IMR-90 (cell line): ENCODE results near the gene FASLG. TPM values are rescaled to one million over a fixed set of nuclear protein-coding genes. Genes with fewer than 3 reads are reported as not detected.

Source experiments
- ATAC-seq: fragments of 200-7000 bp; cut with Tn5 transposase; 2 replicates; pipeline ENCODE4 v1.9.1; 2020; ENCODE audit warnings: low read depth, mild to moderate bottlenecking, moderate library complexity
- BruUV-seq: library from RNA; stranded (reverse); fragments of 400-500 nt; replicated peaks from 2 replicates; lab custom pipeline; 2021; lab: Mats Ljungman, UMichigan
- CTCF ChIA-PET: fragments of 300-600 bp; formaldehyde crosslinking; extraction: SDS; loops from one replicate; lab custom pipeline; 2021; ENCODE audit warnings: antibody characterized with exemption; lab: Yijun Ruan, JAX
- POLR2A ChIA-PET: fragments of 300-600 bp; sonication (Branson Sonifier 250); formaldehyde crosslinking; loops from one replicate; lab custom pipeline; 2022; ENCODE audit warnings: antibody characterized with exemption; ENCODE audit not compliant: unreplicated experiment; lab: Charles Lee
- DNase-seq: peaks from one replicate; pipeline ENCODE4 v3.0.0; 2013
- H2AFZ ChIP-seq: replicated peaks from 2 replicates; pipeline ENCODE3; 2013; ENCODE audit warnings: low read length, mild to moderate bottlenecking; ENCODE audit not compliant: poor library complexity
- H2AK5ac ChIP-seq: 2 replicates; pipeline ENCODE4 v1.6.1; 2013; ENCODE audit warnings: low read depth, low read length, inconsistent platforms
- H2AK9ac ChIP-seq: replicated peaks from 2 replicates; pipeline ENCODE3; 2013; ENCODE audit warnings: mild to moderate bottlenecking, low read depth, low read length, moderate library complexity; ENCODE audit not compliant: poor library complexity
- H2BK120ac ChIP-seq: 2 replicates; pipeline ENCODE4 v1.6.1; 2013; ENCODE audit warnings: low read depth, low read length, inconsistent platforms
- H2BK15ac ChIP-seq: 3 replicates; pipeline ENCODE4 v1.6.1; 2013; ENCODE audit warnings: low read depth, low read length, inconsistent platforms
- H2BK20ac ChIP-seq: 2 replicates; pipeline ENCODE4 v1.6.1; 2013; ENCODE audit warnings: low read depth, mild to moderate bottlenecking, inconsistent platforms, low read length, moderate library complexity
- H2BK5ac ChIP-seq: 2 replicates; pipeline ENCODE4 v1.6.1; 2013; ENCODE audit warnings: mild to moderate bottlenecking, low read depth, low read length, inconsistent platforms; ENCODE audit not compliant: poor library complexity, severe bottlenecking
- H3K14ac ChIP-seq: replicated peaks from 2 replicates; pipeline ENCODE4 v1.6.1; 2013; ENCODE audit warnings: low read depth, low read length, inconsistent platforms
- H3K18ac ChIP-seq: 2 replicates; pipeline ENCODE4 v1.6.1; 2013; ENCODE audit warnings: low read depth, low read length, control low read depth
- H3K23ac ChIP-seq: 2 replicates; pipeline ENCODE4 v1.6.1; 2013; ENCODE audit warnings: low read depth, low read length, inconsistent platforms
- H3K27ac ChIP-seq: 2 replicates; pipeline ENCODE4 v1.5.1; 2013; ENCODE audit warnings: mild to moderate bottlenecking, control low read depth, low read length; ENCODE audit not compliant: insufficient read depth
- H3K27me3 ChIP-seq: 2 replicates; pipeline ENCODE4 v1.6.1; 2013; ENCODE audit warnings: low read length; ENCODE audit not compliant: control insufficient read depth, insufficient read depth
- H3K36me3 ChIP-seq: 2 replicates; pipeline ENCODE4 v1.6.1; 2013; ENCODE audit warnings: low read length, mixed read lengths; ENCODE audit not compliant: control insufficient read depth, insufficient read depth
- H3K4ac ChIP-seq: 2 replicates; pipeline ENCODE4 v1.6.1; 2013; ENCODE audit warnings: low read depth, low read length, inconsistent platforms
- H3K4me1 ChIP-seq: 2 replicates; pipeline ENCODE4 v1.6.1; 2013; ENCODE audit warnings: low read length, mixed read lengths; ENCODE audit not compliant: control insufficient read depth, insufficient read depth
- H3K4me2 ChIP-seq: 2 replicates; pipeline ENCODE4 v1.6.1; 2013; ENCODE audit warnings: low read depth, mild to moderate bottlenecking, control low read depth, low read length, moderate library complexity
- H3K4me3 ChIP-seq: 2 replicates; pipeline ENCODE4 v1.5.1; 2013; ENCODE audit warnings: low read depth, mild to moderate bottlenecking, control low read depth, low read length, moderate library complexity; ENCODE audit not compliant: insufficient read depth
- H3K56ac ChIP-seq: 2 replicates; pipeline ENCODE4 v1.6.1; 2013; ENCODE audit warnings: low read length, inconsistent platforms; ENCODE audit not compliant: insufficient read depth; ENCODE audit errors: extremely low read depth
- H3K79me1 ChIP-seq, 2 experiments: 2 replicates each; pipeline ENCODE4 v1.6.1; 2013; ENCODE audit warnings: low read length in 2 of 2, inconsistent platforms in 1 of 2, low read depth in 1 of 2
- H3K9ac ChIP-seq: 2 replicates; pipeline ENCODE4 v1.6.1; 2013; ENCODE audit warnings: low read depth, low read length, control low read depth
- H3K9me1 ChIP-seq: 2 replicates; pipeline ENCODE4 v1.6.1; 2013; ENCODE audit warnings: low read length, inconsistent platforms; ENCODE audit not compliant: insufficient read depth
- H3K9me3 ChIP-seq: 2 replicates; pipeline ENCODE4 v1.6.1; 2013; ENCODE audit warnings: low read length; ENCODE audit not compliant: control insufficient read depth, insufficient read depth
- H4K20me1 ChIP-seq: 2 replicates; pipeline ENCODE4 v1.6.1; 2013; ENCODE audit warnings: low read length, inconsistent platforms; ENCODE audit not compliant: insufficient read depth
- H4K5ac ChIP-seq: 2 replicates; pipeline ENCODE4 v1.6.1; 2013; ENCODE audit warnings: mild to moderate bottlenecking, low read depth, low read length, control low read depth
- H4K8ac ChIP-seq, 2 experiments: 2 replicates each; pipeline ENCODE4 v1.6.1; 2013; ENCODE audit warnings: low read depth in 2 of 2, low read length in 2 of 2, control low read depth in 1 of 2, inconsistent platforms in 1 of 2
- H4K91ac ChIP-seq: 2 replicates; pipeline ENCODE4 v1.6.1; 2013; ENCODE audit warnings: low read depth, low read length, inconsistent platforms; ENCODE audit not compliant: insufficient read depth
- BHLHE40 ChIP-seq: fragments of 150-350 bp; IDR thresholded peaks from 2 replicates; pipeline ENCODE4 v1.6.1; 2016; ENCODE audit warnings: mild to moderate bottlenecking, low read depth, low read length
- CEBPB ChIP-seq: IDR thresholded peaks from 2 replicates; pipeline ENCODE4 v1.6.1; 2012; ENCODE audit warnings: low read depth, low read length, improper control_type of control experiment
- CHD1 ChIP-seq: IDR thresholded peaks from 2 replicates; pipeline ENCODE4 v1.6.1; 2012; ENCODE audit warnings: low read depth, low read length, improper control_type of control experiment
- ELK1 ChIP-seq: fragments of 150-350 bp; IDR thresholded peaks from 2 replicates; pipeline ENCODE4 v1.6.1; 2016; ENCODE audit warnings: low read depth, mild to moderate bottlenecking, low read length, moderate library complexity, borderline replicate concordance
- FOS ChIP-seq: fragments of 150-350 bp; IDR thresholded peaks from 2 replicates; pipeline ENCODE4 v1.6.1; 2016; ENCODE audit warnings: low read depth, low read length
- MAFK ChIP-seq: IDR thresholded peaks from 2 replicates; pipeline ENCODE4 v1.6.1; 2012; ENCODE audit warnings: low read depth, low read length, improper control_type of control experiment
- MAZ ChIP-seq: IDR thresholded peaks from 2 replicates; pipeline ENCODE4 v1.6.1; 2012; ENCODE audit warnings: low read depth, mild to moderate bottlenecking, low read length, improper control_type of control experiment, moderate library complexity, borderline replicate concordance
- MXI1 ChIP-seq: IDR thresholded peaks from 2 replicates; pipeline ENCODE4 v1.6.1; 2012; ENCODE audit warnings: low read depth, mild to moderate bottlenecking, low read length, moderate library complexity, borderline replicate concordance
- NFE2L2 ChIP-seq: fragments of 150-350 bp; IDR thresholded peaks from 2 replicates; pipeline ENCODE4 v1.6.1; 2016; ENCODE audit warnings: low read depth, mild to moderate bottlenecking, low read length
- POLR2A ChIP-seq: IDR thresholded peaks from 2 replicates; pipeline ENCODE4 v1.6.1; 2012; ENCODE audit warnings: mild to moderate bottlenecking, low read depth, low read length
- RAD21 ChIP-seq: IDR thresholded peaks from 2 replicates; pipeline ENCODE4 v1.6.1; 2012; ENCODE audit warnings: low read length, improper control_type of control experiment
- RCOR1 ChIP-seq: IDR thresholded peaks from 2 replicates; pipeline ENCODE4 v1.6.1; 2012; ENCODE audit warnings: mild to moderate bottlenecking, low read length, improper control_type of control experiment; ENCODE audit not compliant: insufficient replicate concordance
- RFX5 ChIP-seq: IDR thresholded peaks from 2 replicates; pipeline ENCODE4 v1.8.0; 2012; ENCODE audit warnings: low read depth, mild to moderate bottlenecking, low read length, moderate library complexity
- SMC3 ChIP-seq: fragments of 150-350 bp; IDR thresholded peaks from 2 replicates; pipeline ENCODE4 v1.6.1; 2016; ENCODE audit warnings: low read depth, mild to moderate bottlenecking, antibody characterized with exemption, low read length, moderate library complexity
- USF2 ChIP-seq: fragments of 150-350 bp; IDR thresholded peaks from 2 replicates; pipeline ENCODE4 v1.6.1; 2017; ENCODE audit warnings: mild to moderate bottlenecking, antibody characterized with exemption, low read length, low read depth
- WGBS, 2 experiments: methylation state at CpG; one replicate each; pipeline versions ENCODE4 v1.1.5 to v1.1.7; 2013; ENCODE audit warnings: missing lambda C conversion rate in 2 of 2; ENCODE audit not compliant: insufficient read length in 1 of 2; ENCODE audit errors: extremely low coverage in 2 of 2; 5-methylcytosine and 5-hydroxymethylcytosine counted together
- dilution Hi-C: fragments of 300-500 bp; cut with HindIII; formaldehyde crosslinking; loops from one replicate; pipeline ENCODE4 v1.14.3; 2018; ENCODE audit warnings: low sequenced_read_pairs; ENCODE audit not compliant: unreplicated experiment
- in situ Hi-C: fragments of 300-500 bp; cut with MboI; formaldehyde crosslinking; loops from 3 replicates; pipeline ENCODE4 v1.14.3; 2019; ENCODE audit warnings: low sequenced_read_pairs, inconsistent platforms, mixed read lengths
- intact Hi-C: fragments of 100-400 bp; cut with micrococcal nuclease; formaldehyde crosslinking; loops from 2 replicates; pipeline ENCODE4 v1.10.0; 2022
- polyA plus RNA-seq, 3 experiments: library from polyadenylated mRNA; depleted of rRNA; stranded (reverse); fragments of >200 nt; gene quantifications; 2 replicates each; pipeline ENCODE4 v1.2.3, GENCODE V29; 2012; ENCODE audit warnings: low replicate concordance in 1 of 3
- total RNA-seq: library from RNA; depleted of rRNA; stranded (reverse); fragments of >200 nt; gene quantifications from 2 replicates; pipeline ENCODE4 v1.2.3, GENCODE V29; 2012

Gene FASLG
- total and polyA plus RNA-seq, 2 of the 4 experiments (the other 2 are of a cell fraction): 0.14 to 0.18 TPM

GRCh38 chr1:172662464-172663109 lies 3.7 kb downstream of the FASLG start:
- Histone ChIP-seq H3K79me1 (no peaks in the 10 kb centered on the region), H3K18ac (no peak overlapping the region), H4K5ac (no peak overlapping the region), H2AK5ac (no peak overlapping the region), H2BK5ac (peak overlapping the region; percentile 0), H2AFZ (peak overlapping the region; percentile 83), H2BK15ac (no peak overlapping the region), H3K4ac (no peak overlapping the region), H4K91ac (no peak overlapping the region), H3K14ac (peak overlapping the region; percentile 18; the same call in 1 of the 2 replicates), H3K4me3 (no peak overlapping the region), H2AK9ac (no peak overlapping the region), H3K27ac (no peak overlapping the region), H4K20me1 (no peaks in the 10 kb centered on the region), H2BK20ac (peak overlapping the region; percentile 72; the same call in 1 of the 2 replicates), H3K9me3 (no peaks in the 10 kb centered on the region), H3K9ac (no peak overlapping the region), H3K36me3 (no peaks in the 10 kb centered on the region), H3K4me2 (no peak overlapping the region), H2BK120ac (no peak overlapping the region), H4K8ac (no peak overlapping the region), H3K23ac (no peak overlapping the region), H3K9me1 (0 out of 2 replicates have a peak, but pooled peaks cover 3% of the 10 kb centered on the region), H3K4me1 (no peaks in the 10 kb centered on the region), H3K27me3 (no peaks in the 10 kb centered on the region), H3K56ac (no peak overlapping the region)
- DNase-seq (peak; percentile 86), ATAC-seq (peak; percentile 62)
- in situ Hi-C loops: no loop called here
- WGBS, 2 experiments: 60% methylated on average over 1 of the region's 14 CpGs; no CpG with 5 or more reads in 1 of the 2 experiments
- BruUV-seq: no TSS peak
- POLR2A ChIA-PET: no interaction called here
- dilution Hi-C loops: no loop called here
- CTCF ChIA-PET: interaction anchor here (0.6 to 0.8 kb wide), 3 partner anchors 33 to 1352 kb away, joined by 3 to 4 read pairs (median 4); no protein-coding TSS in a partner anchor
- intact Hi-C loops: no loop called here
- TF ChIP-seq USF2: no peak
- no peak for TF ChIP-seq FOS
- no peak for TF ChIP-seq SMC3
- no peak for TF ChIP-seq MAFK
- no peak for TF ChIP-seq MAZ
- no peak for TF ChIP-seq POLR2A
- no peak for TF ChIP-seq BHLHE40
- no peak for TF ChIP-seq CHD1
- no peak for TF ChIP-seq RCOR1
- no peak for TF ChIP-seq ELK1
- no peak for TF ChIP-seq NFE2L2
- TF ChIP-seq MXI1: no peak
- no peak; the same call in 1 of the 2 replicates for TF ChIP-seq CEBPB
- no peak for TF ChIP-seq RAD21
- TF ChIP-seq RFX5: no peak
